HG02588 (cell line): Measurements from ENCODE around the gene PEAR1.

Experiments used
- ATAC-seq: cut with Tn5 transposase; IDR thresholded peaks from one replicate; pipeline ENCODE4 v1.9.1; 2021; ENCODE audit warnings: mild to moderate bottlenecking, moderate library complexity; ENCODE audit not compliant: unreplicated experiment

Gene PEAR1

DNA sequence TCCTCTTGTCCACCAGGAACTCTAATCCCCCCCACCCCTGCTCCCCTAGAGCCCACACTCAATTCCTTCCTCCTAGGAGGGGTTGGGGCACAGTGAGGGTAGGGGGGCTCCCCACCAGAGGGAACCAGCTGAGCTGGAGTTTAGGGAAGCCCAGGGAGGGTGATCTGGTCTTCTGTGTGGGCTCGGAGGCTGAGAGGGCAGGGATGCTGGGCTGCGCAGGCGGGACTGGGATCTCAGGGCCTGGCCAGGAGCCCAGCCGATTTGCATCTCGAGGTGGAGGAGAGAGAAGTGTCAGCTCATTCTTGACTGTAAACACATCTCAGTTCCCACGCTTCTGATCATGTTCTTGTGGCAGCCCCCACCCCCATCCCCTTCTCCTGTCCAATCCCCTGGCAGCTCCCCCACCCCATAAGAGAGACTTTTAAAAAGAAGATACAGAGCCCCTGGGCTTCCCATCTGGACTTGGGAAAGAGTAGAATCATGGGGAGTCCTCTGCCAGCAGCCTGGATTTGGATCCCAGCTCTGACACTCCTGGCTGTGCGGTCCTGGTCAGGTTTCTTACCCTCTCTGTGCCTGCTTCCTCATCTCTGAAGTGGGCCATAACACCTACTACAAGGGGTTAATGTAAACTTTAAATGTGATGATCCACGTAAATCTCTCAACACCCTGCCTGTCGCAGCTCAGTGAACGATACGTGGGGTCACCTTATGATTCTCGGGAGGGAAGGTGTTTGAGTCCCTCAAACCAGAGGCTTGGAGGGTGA is 6.6 kb downstream of the PEAR1 start:
- ATAC-seq = no peak

DNA sequence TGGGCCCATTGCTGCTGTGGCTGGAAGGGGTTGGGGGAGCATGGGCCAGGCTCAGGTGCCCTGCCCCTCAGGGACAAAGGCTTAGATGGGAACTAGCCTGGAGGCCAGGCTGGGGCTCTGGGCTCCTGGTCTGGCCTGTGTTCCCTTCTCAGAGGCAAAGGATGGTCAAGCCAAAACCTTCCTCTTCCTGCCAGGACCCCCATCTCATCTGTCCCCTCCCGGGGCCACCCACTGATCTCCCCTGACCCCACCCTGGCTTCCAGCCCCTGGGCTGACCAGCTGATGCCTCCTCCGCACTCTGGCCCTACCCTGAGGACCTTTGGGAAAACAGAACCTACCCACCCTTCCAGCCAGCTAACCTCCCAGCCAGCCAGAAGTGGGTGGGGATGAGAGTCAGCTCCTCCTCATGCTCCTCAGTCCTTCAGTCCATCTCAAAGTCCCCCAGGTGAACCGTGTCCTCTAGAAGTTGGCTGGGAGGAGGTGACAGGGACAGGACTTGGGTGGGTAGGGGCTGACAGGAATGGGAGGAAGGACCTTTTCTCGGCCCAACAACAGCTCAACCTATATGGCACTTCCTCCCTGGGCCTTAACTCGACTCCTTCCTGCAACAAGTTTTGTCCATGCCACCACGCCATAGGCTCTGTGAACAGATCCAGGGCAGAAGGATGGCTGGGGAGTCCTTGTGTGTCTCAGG is 7.5 kb downstream of the PEAR1 start:
- no peak for ATAC-seq

DNA sequence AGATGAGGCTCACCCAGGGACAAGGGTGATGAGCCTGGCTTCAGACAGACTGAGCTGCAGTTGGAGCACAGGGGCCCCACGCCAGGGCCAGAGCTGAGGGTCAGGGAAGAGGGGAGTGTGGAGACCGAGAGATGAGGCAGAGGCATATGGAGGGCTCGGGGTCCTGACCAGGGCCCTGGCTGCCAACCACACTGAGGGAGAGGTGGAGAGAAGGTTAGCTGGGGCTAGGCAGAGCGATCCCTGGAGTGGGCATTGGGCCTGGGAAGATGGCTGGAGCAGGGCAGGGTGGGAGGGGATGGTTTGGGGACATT is 8.0 kb downstream of the PEAR1 start:
- ATAC-seq = no peak

DNA sequence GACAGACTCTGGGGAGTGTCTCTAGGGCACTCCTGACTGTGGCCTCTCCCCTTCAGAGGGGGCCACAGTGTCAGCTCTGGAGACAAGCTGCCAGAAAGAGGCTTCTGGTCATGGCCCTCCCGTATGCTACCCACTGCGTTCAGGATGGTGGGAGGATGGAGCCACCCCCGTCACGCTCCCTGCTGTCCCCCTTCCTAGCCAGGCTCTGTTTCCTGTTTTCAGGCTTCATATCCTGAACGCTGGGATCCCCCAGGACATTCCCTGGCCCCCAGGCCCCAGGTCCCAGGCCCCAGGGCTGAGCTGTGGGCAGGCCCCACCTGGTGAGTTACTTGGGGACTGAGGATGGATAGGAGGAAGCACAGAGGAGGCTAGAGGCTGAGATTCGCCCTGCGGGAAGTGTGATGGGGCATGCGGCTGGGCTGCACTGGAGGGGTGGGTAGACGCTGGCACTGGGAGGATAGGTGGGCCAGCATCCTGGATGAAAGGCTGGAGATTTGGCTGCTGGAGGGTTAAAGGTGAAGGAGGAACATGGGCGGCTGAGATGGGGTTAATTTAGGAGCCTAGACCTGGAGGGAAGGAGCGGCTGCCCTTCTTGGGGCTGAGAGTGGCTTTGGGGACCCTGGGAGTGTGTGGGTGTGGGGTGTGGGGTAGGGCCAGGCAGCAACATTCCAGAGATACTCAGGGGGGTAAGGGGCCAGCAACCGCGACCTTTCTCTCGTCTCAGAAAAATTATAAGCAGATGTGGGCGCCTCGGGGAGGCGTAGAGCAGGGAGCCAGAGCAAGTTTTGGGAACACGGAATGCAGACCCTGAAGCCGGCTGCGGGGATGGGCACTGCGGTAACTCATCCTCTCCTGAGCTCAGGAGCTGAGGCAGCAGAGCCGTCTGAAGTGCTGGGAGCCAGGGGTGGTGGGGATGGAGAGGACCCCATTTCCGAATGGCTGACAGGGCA is 8.7 kb downstream of the PEAR1 start:
- ATAC-seq = no peak

DNA sequence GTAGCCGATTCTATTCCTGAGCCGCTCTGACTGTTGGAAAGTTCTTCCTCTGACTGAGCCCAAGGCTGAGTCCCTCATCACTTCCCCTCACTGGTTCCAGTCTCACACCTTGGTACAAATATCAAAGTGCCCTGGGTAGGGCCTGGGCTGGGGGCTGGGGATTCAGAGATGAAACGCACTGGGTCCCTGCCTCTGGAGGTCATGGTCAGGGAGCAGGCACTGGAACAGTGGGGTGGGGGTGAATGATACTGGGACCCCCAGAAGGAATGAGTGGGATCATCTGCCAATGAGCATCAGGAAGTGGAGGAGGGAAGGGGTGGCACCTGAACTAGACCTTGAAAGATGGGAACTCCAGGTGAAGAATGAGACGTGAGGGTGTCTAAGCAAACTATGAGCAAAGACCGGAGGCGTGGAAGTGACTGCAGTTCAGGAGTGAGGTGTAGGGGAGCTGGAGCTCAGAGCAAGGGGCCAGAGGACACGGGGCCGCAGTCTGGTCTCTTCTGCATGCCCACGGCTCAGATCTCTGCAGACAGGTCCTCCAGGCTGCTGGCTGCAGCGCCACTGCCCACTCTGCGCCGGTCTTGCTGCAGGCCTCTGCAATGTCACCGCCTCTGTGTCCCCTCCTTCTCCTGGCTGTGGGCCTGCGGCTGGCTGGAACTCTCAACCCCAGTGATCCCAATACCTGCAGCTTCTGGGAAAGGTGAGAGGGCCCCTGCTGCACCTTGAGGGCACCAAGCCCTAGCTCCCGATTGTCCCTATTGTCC is 10.0 kb downstream of the PEAR1 start:
- no peak for ATAC-seq

DNA sequence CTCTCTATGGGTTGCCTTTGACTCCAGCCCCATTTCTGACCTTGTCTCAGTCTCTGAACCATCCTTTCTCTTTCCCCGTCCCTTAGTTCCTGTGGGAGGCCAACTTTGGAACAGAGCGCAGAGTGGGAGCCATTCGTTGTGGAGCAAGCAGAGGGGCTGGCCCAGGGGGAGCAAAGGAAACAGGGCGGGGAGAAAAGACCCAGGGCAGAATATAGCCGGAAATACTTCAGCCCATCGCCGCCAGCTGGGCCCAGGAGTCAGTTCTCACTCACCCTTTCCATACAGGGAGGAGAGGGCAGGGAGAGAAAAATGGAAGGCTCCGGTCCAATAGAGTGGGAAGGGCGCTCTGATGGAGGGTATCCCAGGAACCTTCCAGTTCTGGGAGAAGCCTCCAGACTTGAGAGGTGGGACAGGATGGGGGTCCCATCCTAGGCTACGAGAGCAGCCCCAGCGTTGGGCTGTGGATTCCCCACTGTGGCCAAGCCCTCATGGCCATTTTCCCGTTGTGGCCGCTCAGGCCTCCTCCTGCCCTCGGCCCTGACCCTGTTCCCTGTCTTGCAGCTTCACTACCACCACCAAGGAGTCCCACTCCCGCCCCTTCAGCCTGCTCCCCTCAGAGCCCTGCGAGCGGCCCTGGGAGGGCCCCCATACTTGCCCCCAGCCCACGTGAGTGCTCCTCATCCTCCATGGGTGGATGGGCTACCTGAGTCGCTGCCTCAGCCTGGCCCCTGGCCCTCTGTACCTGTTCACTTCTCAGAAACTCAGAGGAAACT is 10.9 kb downstream of the PEAR1 start:
- ATAC-seq = no peak

DNA sequence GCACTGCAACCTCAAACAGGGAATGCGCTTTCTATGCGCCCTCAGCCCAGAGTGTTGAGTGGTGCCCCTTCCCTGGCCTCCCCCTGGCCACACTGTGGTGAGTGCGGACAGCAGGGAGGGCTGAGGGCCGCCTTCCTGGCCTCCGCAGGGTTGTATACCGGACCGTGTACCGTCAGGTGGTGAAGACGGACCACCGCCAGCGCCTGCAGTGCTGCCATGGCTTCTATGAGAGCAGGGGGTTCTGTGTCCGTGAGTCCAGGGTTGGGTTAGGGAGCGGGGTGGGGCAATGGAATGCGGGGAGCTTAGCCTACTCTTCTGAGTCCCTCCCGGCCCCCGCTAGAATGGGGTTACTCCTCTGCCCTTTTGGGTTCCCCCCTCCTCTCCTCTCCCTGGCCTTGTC is 11.7 kb downstream of the PEAR1 start:
- no peak for ATAC-seq

DNA sequence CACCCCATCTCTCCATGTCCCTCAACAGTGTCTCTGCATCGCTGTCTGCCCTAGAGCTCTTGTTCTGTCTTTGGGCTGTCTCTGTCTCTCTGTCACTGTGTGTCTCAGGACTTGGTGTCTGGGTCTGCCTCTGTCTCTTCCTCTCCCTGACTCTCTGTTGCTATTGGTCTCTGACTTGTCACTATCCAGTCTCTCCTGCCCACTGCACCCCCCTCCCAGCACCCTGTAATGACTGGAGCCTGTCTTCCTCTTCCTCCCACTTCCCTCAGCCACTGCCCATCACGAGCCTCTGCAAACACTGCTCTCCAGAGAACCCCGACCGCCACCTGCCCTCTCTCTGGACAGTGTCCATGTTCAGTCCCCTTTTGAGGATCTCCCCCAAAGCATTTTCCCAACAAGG is 12.1 kb downstream of the PEAR1 start:
- no peak for ATAC-seq

DNA sequence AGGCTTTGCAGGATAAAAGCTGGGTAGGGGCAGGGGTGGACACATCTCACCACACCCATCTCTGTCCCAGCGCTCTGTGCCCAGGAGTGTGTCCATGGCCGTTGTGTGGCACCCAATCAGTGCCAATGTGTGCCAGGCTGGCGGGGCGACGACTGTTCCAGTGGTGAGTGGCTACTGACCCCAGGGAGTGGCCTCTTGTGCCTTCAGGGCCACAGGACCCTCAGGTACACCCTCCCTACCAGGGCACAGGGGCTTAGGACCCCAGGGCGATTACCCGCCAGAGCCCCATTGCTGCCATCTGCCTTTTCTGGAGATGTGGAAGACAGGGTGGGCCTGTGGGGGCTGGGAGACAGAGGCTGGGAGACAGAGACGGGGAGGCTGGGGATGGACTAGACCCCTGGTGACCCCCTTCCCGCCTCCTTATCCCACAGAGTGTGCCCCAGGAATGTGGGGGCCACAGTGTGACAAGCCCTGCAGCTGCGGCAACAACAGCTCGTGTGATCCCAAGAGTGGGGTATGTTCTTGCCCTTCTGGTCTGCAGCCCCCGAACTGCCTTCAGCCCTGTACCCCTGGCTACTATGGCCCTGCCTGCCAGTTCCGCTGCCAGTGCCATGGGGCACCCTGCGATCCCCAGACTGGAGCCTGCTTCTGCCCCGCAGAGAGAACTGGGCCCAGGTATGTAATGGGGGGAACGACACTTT is 12.8 kb downstream of the PEAR1 start:
- no peak for ATAC-seq

DNA sequence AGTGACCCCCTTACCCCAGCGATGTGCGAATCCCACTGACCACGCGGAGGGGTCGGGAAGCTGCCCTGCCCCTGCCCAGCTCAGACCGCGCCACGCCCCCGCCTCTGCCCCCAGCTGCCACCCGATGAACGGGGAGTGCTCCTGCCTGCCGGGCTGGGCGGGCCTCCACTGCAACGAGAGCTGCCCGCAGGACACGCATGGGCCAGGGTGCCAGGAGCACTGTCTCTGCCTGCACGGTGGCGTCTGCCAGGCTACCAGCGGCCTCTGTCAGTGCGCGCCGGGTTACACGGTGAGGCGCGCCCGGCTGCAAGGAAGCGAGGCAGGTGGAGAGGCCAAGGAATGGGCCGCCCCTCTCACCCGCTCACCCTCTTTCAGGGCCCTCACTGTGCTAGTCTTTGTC is 15.0 kb downstream of the PEAR1 start:
- ATAC-seq = no peak

DNA sequence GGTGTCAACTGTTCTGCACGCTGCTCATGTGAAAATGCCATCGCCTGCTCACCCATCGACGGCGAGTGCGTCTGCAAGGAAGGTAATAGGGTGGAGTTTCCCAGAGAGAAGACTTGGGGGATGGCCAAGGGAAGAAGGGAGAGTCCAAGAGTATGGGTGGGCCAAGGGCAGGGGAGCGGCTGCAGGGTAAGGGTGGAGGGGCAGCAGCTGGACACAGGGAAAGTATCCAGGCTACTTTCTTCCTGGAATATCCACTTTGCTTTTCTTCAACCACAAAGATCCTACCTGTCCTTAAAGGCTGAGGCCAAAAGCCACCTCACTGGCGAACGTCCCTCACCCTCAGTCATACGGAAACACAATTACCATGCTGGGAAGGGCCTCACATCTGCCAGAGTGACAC is 15.4 kb downstream of the PEAR1 start:
- ATAC-seq = no peak

DNA sequence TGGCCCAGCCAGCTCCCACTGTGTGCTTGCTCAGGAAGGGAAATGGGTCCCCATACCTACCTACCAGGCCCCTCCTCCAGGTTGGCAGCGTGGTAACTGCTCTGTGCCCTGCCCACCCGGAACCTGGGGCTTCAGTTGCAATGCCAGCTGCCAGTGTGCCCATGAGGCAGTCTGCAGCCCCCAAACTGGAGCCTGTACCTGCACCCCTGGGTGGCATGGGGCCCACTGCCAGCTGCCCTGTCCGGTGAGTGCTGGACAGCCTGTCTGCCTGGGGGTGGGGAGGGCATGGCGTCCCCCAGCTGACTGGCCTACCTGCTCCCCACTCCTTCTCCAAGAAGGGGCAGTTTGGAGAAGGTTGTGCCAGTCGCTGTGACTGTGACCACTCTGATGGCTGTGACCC is 16.2 kb downstream of the PEAR1 start:
- no peak for ATAC-seq

DNA sequence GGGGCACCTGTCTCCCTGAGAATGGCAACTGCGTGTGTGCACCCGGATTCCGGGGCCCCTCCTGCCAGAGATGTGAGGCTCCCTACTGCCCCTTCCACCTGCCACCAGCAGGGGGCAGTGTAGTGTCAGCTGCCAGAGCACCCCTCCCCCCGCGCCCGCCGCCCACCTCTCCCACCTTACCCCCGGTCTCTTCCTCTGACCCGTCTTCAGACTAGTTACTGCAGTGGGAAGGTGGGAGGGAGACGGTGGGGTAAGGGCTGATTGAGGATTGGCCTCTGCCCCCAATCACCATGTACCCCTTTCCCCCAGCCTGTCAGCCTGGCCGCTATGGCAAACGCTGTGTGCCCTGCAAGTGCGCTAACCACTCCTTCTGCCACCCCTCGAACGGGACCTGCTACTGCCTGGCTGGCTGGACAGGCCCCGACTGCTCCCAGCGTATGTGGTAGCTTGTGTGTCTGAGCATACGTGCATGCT is 16.8 kb downstream of the PEAR1 start:
- no peak for ATAC-seq

DNA sequence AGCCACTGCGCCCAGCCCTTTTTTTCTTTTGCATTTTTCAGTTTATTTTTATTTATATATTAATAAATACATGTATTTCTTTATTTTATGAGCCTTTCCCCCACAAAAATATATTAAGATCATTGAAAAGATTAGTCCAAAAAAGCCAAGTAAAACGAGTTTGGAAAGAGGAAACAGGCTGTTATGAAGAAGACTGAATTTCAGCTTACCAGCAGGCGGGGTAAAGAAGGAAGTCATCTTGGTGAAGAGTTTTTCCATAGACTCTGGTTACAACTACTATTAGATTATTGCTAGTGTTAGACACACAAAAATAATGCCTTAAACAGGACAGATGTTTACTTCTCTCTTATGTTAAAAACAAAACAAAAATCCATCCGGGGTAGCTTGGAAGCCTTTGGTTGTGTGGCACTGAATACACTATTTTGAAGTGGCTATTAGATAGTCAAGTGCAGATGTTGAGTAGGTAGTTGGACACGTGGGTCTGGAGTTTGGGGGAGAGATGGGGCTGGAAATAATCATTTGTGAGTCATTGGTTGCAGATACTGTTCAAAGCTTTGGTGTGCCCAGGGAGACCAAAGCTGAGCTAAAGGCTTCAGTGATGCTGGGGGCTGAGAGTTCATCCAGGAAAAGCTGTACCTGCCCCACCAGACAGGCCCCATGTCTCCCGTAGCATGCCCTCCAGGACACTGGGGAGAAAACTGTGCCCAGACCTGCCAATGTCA is 18.2 kb downstream of the PEAR1 start:
- no peak for ATAC-seq

DNA sequence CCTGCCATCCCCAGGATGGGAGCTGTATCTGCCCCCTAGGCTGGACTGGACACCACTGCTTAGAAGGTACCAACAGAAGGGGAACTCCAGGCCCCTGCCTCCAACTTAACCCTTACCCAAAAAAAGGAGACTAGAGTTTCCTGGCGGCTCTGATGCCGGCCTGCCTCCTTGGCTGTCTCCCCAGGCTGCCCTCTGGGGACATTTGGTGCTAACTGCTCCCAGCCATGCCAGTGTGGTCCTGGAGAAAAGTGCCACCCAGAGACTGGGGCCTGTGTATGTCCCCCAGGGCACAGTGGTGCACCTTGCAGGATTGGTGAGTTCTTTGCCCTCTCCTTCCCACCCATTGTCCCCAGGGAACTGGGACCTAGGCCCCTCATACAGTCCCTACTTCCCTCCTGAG is 18.8 kb downstream of the PEAR1 start:
- no peak for ATAC-seq

DNA sequence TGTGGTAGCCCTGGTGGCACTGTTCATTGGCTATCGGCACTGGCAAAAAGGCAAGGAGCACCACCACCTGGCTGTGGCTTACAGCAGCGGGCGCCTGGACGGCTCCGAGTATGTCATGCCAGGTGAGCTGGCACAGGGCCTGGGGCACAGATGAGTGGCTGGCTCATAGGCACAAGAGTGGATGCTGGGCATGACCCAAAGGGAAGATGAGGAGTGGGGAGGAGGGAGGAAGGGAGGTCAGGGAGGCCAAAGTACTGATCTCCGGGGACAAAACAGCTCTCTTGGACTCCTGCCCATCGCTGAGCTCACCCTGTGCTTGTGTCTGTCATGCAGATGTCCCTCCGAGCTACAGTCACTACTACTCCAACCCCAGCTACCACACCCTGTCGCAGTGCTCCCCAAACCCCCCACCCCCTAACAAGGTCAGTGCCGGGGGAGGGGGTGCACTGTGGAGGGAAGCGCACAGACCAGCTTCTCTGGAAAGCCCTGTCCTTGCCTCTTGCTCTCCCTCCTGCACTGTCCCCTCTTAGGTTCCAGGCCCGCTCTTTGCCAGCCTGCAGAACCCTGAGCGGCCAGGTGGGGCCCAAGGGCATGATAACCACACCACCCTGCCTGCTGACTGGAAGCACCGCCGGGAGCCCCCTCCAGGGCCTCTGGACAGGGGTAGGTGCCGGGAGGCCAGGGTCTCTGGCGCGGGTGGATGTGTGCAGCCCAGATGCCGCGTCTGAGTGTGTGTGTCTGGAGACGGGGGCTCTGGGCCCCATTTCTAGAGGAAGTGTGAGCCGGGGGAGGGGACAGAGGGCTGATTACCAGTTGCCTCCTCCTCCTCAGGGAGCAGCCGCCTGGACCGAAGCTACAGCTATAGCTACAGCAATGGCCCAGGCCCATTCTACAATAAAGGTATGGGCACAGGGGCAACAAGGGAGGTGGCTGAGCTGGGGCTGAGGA is 19.6 kb downstream of the PEAR1 start:
- no peak for ATAC-seq

DNA sequence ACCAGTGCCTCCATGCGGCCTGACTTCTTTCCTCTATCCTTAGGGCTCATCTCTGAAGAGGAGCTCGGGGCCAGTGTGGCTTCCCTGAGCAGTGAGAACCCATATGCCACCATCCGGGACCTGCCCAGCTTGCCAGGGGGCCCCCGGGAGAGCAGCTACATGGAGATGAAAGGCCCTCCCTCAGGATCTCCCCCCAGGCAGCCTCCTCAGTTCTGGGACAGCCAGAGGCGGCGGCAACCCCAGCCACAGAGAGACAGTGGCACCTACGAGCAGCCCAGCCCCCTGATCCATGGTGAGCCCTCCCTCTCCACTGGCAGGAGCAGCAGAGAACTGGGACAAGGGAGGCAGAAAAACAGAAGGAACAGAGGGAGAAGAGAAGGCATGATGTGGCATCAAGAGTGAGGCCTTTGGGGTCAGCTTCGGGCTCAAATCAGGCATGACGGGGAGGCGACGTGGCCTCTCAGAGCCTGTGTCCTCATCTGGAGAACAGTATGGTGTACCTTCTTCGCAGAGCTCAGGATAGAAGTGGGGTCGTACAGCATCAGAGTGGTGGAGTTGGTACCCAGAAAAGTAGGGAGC is 20.4 kb downstream of the PEAR1 start:
- no peak for ATAC-seq
